HUES6 (cell line): ENCODE results near the gene HTR4.

Experiments used
- H3K27ac ChIP-seq: 2 replicates; pipeline ENCODE4 v1.7.0; 2013; ENCODE audit warnings: low read depth, mild to moderate bottlenecking, low read length, inconsistent platforms
- H3K27me3 ChIP-seq: 2 replicates; pipeline ENCODE4 v1.6.1; 2013; ENCODE audit warnings: low read length; ENCODE audit not compliant: control insufficient read depth, insufficient read depth
- H3K36me3 ChIP-seq: 2 replicates; pipeline ENCODE4 v1.6.1; 2013; ENCODE audit warnings: low read length; ENCODE audit not compliant: control insufficient read depth, insufficient read depth
- H3K4me1 ChIP-seq: 2 replicates; pipeline ENCODE4 v1.6.1; 2013; ENCODE audit warnings: low read length; ENCODE audit not compliant: control insufficient read depth, insufficient read depth
- H3K4me3 ChIP-seq: 2 replicates; pipeline ENCODE4 v1.5.1; 2013; ENCODE audit warnings: low read depth, low read length
- H3K9ac ChIP-seq: one replicate; pipeline ENCODE4 v1.6.1; 2013; ENCODE audit warnings: mild to moderate bottlenecking, low read length
- H3K9me3 ChIP-seq: 2 replicates; pipeline ENCODE4 v1.6.1; 2013; ENCODE audit warnings: low read depth, low read length; ENCODE audit not compliant: control insufficient read depth, insufficient read depth

The HTR4 gene, protein sequence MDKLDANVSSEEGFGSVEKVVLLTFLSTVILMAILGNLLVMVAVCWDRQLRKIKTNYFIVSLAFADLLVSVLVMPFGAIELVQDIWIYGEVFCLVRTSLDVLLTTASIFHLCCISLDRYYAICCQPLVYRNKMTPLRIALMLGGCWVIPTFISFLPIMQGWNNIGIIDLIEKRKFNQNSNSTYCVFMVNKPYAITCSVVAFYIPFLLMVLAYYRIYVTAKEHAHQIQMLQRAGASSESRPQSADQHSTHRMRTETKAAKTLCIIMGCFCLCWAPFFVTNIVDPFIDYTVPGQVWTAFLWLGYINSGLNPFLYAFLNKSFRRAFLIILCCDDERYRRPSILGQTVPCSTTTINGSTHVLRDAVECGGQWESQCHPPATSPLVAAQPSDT

DNA sequence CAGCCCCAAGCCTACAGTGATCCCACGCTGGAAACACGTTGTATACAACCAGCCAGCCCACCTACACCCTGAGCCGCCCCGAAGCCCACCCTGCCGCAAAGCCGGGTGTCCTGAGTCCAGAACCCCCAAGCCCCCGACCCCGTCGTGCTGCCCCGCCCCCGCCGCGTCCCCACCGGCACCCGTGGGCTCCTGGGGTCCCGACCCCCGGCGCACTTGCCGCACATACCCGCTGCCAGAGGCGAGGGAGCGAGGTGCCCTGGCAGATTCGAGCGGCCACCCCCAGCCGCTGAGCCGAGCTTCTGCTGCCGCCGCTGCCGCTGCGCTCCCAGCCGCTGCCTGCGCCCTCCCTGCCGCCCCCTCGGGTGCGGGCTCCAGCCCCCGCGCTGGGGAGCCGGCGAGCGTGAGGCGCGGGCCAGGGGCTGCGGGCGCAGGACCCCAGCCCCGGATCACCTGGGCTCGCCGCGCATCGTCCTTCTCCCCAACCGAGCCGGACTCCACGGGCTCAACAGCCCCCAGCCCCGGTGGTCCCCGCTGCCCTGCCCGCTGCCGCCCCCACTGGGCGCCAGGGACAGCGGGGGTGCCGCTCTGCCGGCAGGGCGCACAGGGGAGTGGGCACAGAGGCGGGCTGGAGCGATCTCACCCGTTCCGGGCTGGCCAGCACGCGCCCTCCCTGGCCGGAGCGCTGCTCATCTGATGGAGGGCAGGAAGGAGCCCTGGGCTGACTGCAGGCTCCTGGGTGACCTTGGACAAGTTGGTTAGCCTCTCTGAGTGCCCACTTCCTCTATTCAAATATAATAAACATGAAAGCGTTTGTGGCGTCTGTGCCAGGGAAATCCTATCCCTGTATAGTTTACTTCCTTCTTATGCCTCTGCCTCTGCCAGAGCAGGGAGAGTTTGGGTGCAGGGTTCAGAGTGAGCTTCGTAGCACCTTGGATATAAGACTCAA is at the start of gene HTR4:
HTR4 (minus strand) TSS at position 692 of the 946 bp plus-strand sequence. CDS start 17,513 bp downstream, outside the sequence.
- Histone ChIP-seq H3K9me3 (no peaks in the 10 kb centered on the region), H3K4me1 (no peaks in the 10 kb centered on the region), H3K9ac (no peak within 1 kb of the TSS), H3K36me3 (no peaks in the 10 kb centered on the region), H3K4me3 (peak within 1 kb of the TSS; percentile 62), H3K27ac (no peak within 1 kb of the TSS), H3K27me3 (peaks cover 75% of the 10 kb centered on the region)

- Histone ChIP-seq H3K4me3 (no peak overlapping the region), H3K27ac (no peak overlapping the region), H3K27me3 (no peaks in the 10 kb centered on the region), H3K9me3 (no peaks in the 10 kb centered on the region), H3K9ac (no peak overlapping the region), H3K36me3 (no peaks in the 10 kb centered on the region), H3K4me1 (no peaks in the 10 kb centered on the region)
Measured at GRCh38 chr5:148702019-148702596, 47.8 kb upstream of the HTR4 start.

GRCh38 chr5:148699028-148699427 is 44.7 kb upstream of the HTR4 start:
- no peak overlapping the region for H3K27ac ChIP-seq
- H3K4me1 ChIP-seq = no peaks in the 10 kb centered on the region
- H3K27me3 ChIP-seq = no peaks in the 10 kb centered on the region
- no peaks in the 10 kb centered on the region for H3K36me3 ChIP-seq
- no peaks in the 10 kb centered on the region for H3K9me3 ChIP-seq
- no peak overlapping the region for H3K4me3 ChIP-seq
- no peak overlapping the region for H3K9ac ChIP-seq

DNA sequence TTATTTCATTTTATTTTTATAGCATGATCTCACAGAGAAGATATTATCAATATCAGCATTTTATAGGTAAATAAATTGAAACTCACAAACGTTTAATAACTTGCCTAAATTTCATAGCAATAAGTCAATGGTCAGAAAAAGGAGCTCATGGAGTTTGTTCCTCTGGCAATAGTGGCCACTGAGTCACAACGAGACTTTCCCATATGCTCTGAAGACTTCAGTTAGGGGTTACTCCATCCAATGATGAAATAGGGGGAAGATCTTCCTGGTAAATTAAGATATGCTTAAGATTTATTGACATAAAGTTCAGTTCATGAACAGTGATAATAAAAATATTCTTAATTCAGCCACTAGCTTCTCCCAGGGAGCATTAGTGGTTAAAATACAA is 43.5 kb upstream of the HTR4 start:
- Histone ChIP-seq H3K9me3 (no peaks in the 10 kb centered on the region), H3K9ac (no peak overlapping the region), H3K27ac (no peak overlapping the region), H3K27me3 (no peaks in the 10 kb centered on the region), H3K4me3 (no peak overlapping the region), H3K36me3 (no peaks in the 10 kb centered on the region), H3K4me1 (no peaks in the 10 kb centered on the region)

DNA sequence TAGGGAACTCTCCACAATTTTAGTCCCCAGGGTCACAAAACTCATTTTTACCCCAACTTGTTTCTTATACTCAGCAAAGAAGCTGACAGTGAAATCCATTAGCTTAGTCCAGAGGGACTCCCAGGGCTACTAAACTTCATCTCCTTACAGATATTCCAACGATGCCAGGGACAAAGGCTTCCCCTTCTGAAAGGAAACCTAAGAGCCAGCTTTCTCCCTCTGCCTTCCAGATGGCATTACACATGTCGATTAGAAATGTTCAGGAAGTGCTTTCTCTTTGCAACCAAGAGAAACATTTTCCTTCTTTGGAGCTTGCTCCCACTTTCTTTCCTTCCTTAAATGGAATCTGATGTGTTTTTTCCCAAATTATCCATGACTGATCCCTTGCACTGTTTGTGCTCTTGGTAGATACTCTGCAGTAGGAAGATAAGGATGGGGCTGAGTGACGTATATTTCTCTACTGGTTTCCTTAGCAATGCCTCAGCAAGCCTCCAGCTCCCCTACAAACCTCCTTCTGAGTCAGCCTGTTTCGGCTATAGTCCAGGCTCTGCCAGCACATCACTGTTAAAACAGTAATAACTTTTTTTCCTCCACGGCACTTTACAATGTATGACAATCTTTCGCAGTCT is 43.0 kb upstream of the HTR4 start:
- no peak overlapping the region for H3K4me3 ChIP-seq
- H3K27ac ChIP-seq = no peak overlapping the region
- H3K4me1 ChIP-seq = no peaks in the 10 kb centered on the region
- H3K9me3 ChIP-seq = no peaks in the 10 kb centered on the region
- H3K36me3 ChIP-seq = no peaks in the 10 kb centered on the region
- H3K9ac ChIP-seq = no peak overlapping the region
- no peaks in the 10 kb centered on the region for H3K27me3 ChIP-seq

DNA sequence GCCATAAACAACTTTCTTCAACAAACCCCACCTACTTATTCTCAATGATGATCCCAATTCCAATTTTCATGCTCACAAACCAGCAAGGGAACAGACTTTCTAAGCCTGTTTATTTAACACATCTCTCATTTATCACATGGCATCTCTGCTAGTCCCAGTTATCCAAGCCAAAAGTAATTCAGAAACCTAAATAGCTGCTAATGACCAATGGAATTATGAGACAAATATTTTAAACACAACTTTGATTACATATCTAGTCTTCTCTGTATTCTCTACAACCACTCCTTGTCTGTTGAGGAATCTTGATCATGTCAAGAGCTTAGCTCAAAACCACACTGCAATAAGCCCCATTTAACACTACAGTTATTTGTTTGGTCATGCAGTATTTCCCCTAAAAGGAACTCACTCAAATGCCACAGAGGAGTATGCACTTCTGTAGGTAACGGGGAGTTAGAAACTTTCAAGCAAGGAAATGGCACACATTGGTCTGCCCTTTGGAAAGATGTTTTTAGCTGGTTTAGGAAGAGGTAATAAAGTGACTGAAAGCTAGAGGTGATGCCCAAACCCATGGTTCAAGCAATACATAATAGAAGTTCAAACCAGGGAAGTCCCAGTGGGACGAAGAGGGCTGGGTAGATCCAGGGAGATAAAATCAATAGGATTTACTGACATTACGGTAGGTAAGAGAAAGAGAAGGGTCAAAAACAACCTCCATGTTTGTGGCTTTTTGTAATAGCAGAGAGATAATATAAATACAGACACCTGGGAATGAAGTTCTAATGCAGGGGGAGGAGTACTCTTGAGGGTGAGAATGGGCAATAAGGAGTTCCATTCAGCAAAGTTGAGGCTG is 42.1 kb upstream of the HTR4 start:
- no peaks in the 10 kb centered on the region for H3K4me1 ChIP-seq
- H3K9me3 ChIP-seq = no peaks in the 10 kb centered on the region
- H3K27me3 ChIP-seq = no peaks in the 10 kb centered on the region
- H3K4me3 ChIP-seq = no peak overlapping the region
- no peak overlapping the region for H3K27ac ChIP-seq
- no peak overlapping the region for H3K9ac ChIP-seq
- H3K36me3 ChIP-seq = no peaks in the 10 kb centered on the region

GRCh38 chr5:148690945-148691344 is 36.6 kb upstream of the HTR4 start:
- no peak overlapping the region for H3K27ac ChIP-seq

DNA sequence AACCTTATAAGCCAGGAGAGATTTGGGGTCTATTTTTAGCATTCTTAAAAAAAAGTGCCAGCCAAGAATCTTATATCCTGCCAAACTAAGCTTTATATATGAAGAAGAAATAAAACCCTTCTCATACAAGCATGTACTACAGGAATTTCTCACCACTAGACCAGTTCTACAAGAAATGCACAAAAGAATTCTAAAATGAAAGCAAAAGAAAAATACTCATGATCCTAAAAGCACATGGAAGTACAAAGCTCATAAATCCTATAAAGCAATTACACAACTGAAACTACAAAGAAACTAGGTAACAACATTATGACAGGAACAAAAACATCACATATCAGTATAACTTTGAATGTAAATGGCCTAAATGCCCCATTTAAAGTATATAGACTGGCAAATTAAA is 34.5 kb upstream of the HTR4 start:
- H3K9ac ChIP-seq = no peak overlapping the region

More at GRCh38 chr5:148690945-148691344, 36.6 kb upstream of the HTR4 start:
- no peaks in the 10 kb centered on the region for H3K4me1 ChIP-seq
- no peaks in the 10 kb centered on the region for H3K27me3 ChIP-seq
- H3K4me3 ChIP-seq = no peak overlapping the region
- H3K9me3 ChIP-seq = no peaks in the 10 kb centered on the region
- no peak overlapping the region for H3K9ac ChIP-seq
- no peaks in the 10 kb centered on the region for H3K36me3 ChIP-seq

DNA sequence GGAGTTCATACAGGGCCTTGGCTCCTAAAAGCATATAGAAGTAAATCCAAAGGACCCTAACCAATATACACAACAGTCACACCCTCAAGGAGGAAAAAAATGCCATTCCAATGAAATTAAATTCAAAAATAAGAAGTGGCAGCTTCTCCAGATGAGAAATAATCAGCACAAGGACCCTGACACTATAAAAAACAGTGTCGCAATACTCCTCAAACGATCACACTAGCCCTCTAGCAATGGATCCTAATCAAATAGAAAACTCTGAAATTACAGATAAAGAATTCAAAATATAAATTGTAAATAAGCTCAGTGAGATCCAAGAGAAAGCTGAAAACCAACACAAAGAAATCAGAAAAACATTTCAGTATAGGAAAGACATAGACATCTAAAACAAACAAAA is 33.5 kb upstream of the HTR4 start:
- Histone ChIP-seq H3K27me3 (no peaks in the 10 kb centered on the region), H3K4me1 (no peaks in the 10 kb centered on the region), H3K36me3 (no peaks in the 10 kb centered on the region), H3K9ac (no peak overlapping the region), H3K27ac (no peak overlapping the region), H3K4me3 (no peak overlapping the region), H3K9me3 (no peaks in the 10 kb centered on the region)

More for the DNA sequence above, 34.5 kb upstream of the HTR4 start:
- H3K9me3 ChIP-seq = no peaks in the 10 kb centered on the region
- no peaks in the 10 kb centered on the region for H3K27me3 ChIP-seq
- H3K4me1 ChIP-seq = no peaks in the 10 kb centered on the region
- H3K36me3 ChIP-seq = no peaks in the 10 kb centered on the region
- H3K4me3 ChIP-seq = no peak overlapping the region
- no peak overlapping the region for H3K27ac ChIP-seq

- Histone ChIP-seq H3K27ac (no peak overlapping the region), H3K4me3 (no peak overlapping the region), H3K9ac (no peak overlapping the region), H3K9me3 (no peaks in the 10 kb centered on the region), H3K27me3 (no peaks in the 10 kb centered on the region), H3K4me1 (no peaks in the 10 kb centered on the region), H3K36me3 (no peaks in the 10 kb centered on the region)
Measured at GRCh38 chr5:148687427-148687826, 33.1 kb upstream of the HTR4 start.
